ENCODE data around the gene RUSF1.

The RUSF1 gene

DNA sequence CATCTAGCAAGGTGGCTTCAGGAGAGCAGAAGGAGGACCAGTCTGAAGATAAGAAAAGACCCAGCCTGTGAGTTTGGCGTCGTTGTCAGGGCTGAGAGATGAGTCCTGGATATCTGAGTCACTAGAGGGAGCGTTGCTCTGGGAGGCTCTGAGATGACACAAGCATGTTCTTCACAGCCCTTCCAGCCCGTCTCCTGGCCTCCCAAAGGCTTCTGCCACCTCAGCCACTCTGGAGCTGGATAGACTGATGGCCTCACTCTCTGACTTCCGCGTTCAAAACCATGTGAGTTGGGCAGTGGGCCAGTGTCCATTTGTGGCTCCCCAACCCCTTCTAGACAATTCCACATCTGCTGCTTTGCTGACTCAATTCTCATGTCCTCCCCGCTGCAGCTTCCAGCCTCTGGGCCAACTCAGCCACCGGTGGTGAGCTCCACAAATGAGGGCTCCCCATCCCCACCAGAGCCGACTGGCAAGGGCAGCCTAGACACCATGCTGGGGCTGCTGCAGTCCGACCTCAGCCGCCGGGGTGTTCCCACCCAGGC lies 33.9 kb downstream of the RUSF1 start:
- Histone ChIP-seq H3K36me3 (replicated peaks in 1 of 2; ENCODE audit: control insufficient read depth in 2 of 2, insufficient read depth in 2 of 2, low read length in 2 of 2) (peaks cover 0 to 36% of the 10 kb centered on the region in 2 donors), H2BK5ac (ENCODE audit: low read length) (no peak overlapping the region), H3K18ac (ENCODE audit: low read length) (no peak overlapping the region), H3K9me3 (replicated peaks in 1 of 2; ENCODE audit: control insufficient read depth in 2 of 2, insufficient read depth in 1 of 2, low read depth in 1 of 2, low read length in 2 of 2) (peaks cover 0 to 5% of the 10 kb centered on the region in 2 donors), H3K27ac (replicated peaks; ENCODE audit: low read length) (no peak overlapping the region), H3K4me2 (ENCODE audit: insufficient read depth, low read length, poor library complexity, severe bottlenecking) (no peak overlapping the region), H3K79me1 (ENCODE audit: low read depth, low read length) (peaks cover 2% of the 10 kb centered on the region), H2BK15ac (ENCODE audit: low read length) (no peak overlapping the region), H3K4me3 (ENCODE audit: low read length in 2 of 2) (no peak overlapping the region), H3K9ac (ENCODE audit: low read depth, low read length, poor library complexity) (no peak overlapping the region), H2AFZ (ENCODE audit: low read length) (no peak overlapping the region), H3K4ac (ENCODE audit: low read length) (no peak overlapping the region), H3K27me3 (ENCODE audit: control insufficient read depth in 3 of 3, insufficient read depth in 3 of 3, low read depth in 1 of 3, low read length in 3 of 3) (peaks cover 0 to 79% (median 38%) of the 10 kb centered on the region in 3 experiments), H3K14ac (ENCODE audit: low read length) (no peak overlapping the region), H2BK12ac (ENCODE audit: low read length) (no peak overlapping the region), H3K4me1 (ENCODE audit: control insufficient read depth in 2 of 2, insufficient read depth in 1 of 2, low read depth in 1 of 2, low read length in 2 of 2) (peaks cover 5 to 8% of the 10 kb centered on the region in 2 donors), H4K91ac (ENCODE audit: low read depth, low read length, poor library complexity) (no peak overlapping the region), H2AK5ac (ENCODE audit: low read depth, low read length) (no peak overlapping the region), H2BK120ac (ENCODE audit: low read depth, low read length) (no peak overlapping the region), H4K8ac (ENCODE audit: low read depth, low read length) (no peak overlapping the region), H3K23ac (ENCODE audit: low read depth, low read length, poor library complexity) (peak overlapping the region; percentile 27)
- no peak for DNase-seq (ENCODE audit: low spot score)
- no CpG with 5 or more reads among the region's 12 CpGs for WGBS, 2 donors (ENCODE audit: extremely low coverage in 2 of 2, insufficient read length in 2 of 2, insufficient replicate concordance in 1 of 2)

DNA sequence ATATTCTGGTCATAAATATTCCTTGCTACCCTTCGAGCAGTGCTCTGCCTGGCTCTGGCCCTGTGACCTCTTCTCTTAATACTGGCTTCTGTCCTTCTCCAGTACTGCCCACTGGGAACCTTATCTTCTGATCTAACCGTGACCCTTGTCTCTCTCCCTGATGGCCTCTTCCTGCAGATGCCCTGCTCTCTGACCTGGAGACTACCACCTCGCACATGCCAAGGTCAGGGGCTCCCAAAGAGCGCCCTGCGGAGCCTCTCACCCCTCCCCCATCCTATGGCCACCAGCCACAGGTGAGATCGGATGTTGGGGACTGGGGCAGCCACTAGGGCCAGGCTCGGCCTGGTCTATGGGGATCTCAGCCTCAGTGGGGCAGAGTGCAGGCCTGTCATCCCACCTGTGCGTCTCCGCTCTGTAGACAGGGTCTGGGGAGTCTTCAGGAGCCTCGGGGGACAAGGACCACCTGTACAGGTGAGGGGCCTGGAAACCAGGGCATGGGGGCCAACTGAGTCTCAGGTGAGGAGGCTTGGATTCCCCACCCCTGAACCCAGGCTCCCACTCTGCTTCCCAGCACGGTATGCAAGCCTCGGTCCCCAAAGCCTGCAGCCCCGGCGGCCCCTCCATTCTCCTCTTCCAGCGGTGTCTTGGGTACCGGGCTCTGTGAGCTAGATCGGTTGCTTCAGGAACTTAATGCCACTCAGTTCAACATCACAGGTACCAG lies 34.8 kb downstream of the RUSF1 start:
- H4K91ac ChIP-seq (ENCODE audit: low read depth, low read length, poor library complexity): no peak overlapping the region
- H3K36me3 ChIP-seq (replicated peaks in 1 of 2; ENCODE audit: control insufficient read depth in 2 of 2, insufficient read depth in 2 of 2, low read length in 2 of 2): peaks cover 0 to 36% of the 10 kb centered on the region in 2 donors
- WGBS, 2 donors (ENCODE audit: extremely low coverage in 2 of 2, insufficient read length in 2 of 2, insufficient replicate concordance in 1 of 2): no CpG with 5 or more reads among the region's 17 CpGs
- no peak overlapping the region for H3K4me2 ChIP-seq (ENCODE audit: insufficient read depth, low read length, poor library complexity, severe bottlenecking)
- H3K27me3 ChIP-seq (ENCODE audit: control insufficient read depth in 3 of 3, insufficient read depth in 3 of 3, low read depth in 1 of 3, low read length in 3 of 3): peaks cover 0 to 73% (median 38%) of the 10 kb centered on the region in 3 experiments
- H2BK5ac ChIP-seq (ENCODE audit: low read length): no peak overlapping the region
- H2AK5ac ChIP-seq (ENCODE audit: low read depth, low read length): peak overlapping the region; percentile 9
- H3K14ac ChIP-seq (ENCODE audit: low read length): no peak overlapping the region
- H3K23ac ChIP-seq (ENCODE audit: low read depth, low read length, poor library complexity): peak overlapping the region; percentile 27
- no peak overlapping the region for H3K18ac ChIP-seq (ENCODE audit: low read length)
- no peak overlapping the region for H3K9ac ChIP-seq (ENCODE audit: low read depth, low read length, poor library complexity)
- no peak overlapping the region for H2BK12ac ChIP-seq (ENCODE audit: low read length)
- peaks cover 5 to 8% of the 10 kb centered on the region in 2 donors for H3K4me1 ChIP-seq (ENCODE audit: control insufficient read depth in 2 of 2, insufficient read depth in 1 of 2, low read depth in 1 of 2, low read length in 2 of 2)
- H2BK120ac ChIP-seq (ENCODE audit: low read depth, low read length): no peak overlapping the region
- H3K4me3 ChIP-seq (ENCODE audit: low read length in 2 of 2): no peak overlapping the region
- no peak overlapping the region for H4K8ac ChIP-seq (ENCODE audit: low read depth, low read length)
- peaks cover 0 to 5% of the 10 kb centered on the region in 2 donors for H3K9me3 ChIP-seq (replicated peaks in 1 of 2; ENCODE audit: control insufficient read depth in 2 of 2, insufficient read depth in 1 of 2, low read depth in 1 of 2, low read length in 2 of 2)
- DNase-seq (ENCODE audit: low spot score): no peak
- no peak overlapping the region for H2AFZ ChIP-seq (ENCODE audit: low read length)
- peaks cover 2% of the 10 kb centered on the region for H3K79me1 ChIP-seq (ENCODE audit: low read depth, low read length)
- no peak overlapping the region for H2BK15ac ChIP-seq (ENCODE audit: low read length)
- no peak overlapping the region for H3K4ac ChIP-seq (ENCODE audit: low read length)
- no peak overlapping the region for H3K27ac ChIP-seq (replicated peaks; ENCODE audit: low read length)

DNA sequence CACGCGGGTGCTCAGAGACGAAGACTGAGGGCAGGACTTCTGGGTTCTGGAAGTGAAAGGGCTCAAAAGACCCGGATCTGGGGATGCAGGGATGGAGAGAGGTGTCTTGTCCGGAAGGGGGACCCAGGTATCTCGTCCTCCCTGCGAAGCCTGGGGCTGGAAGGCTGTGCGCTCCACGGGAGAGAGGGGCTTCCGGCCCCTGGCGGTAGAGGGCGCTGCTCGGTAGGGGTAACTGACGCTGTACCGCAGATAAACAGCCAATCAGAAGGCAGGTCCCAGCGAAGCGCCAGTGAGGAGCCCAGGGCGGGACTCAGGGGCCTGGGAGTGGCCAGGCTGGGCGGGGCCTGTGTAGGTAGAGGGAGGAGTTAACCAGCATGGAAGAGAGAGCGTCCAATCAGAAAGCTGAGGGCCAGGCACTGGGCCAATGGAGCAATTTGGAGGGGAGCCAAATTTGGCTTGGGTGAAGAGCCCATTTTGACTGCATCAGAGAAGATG lies 35.4 kb downstream of the RUSF1 start:
- Histone ChIP-seq H3K79me1 (ENCODE audit: low read depth, low read length) (peaks cover 2% of the 10 kb centered on the region), H3K18ac (ENCODE audit: low read length) (peak overlapping the region; percentile 57), H4K91ac (ENCODE audit: low read depth, low read length, poor library complexity) (no peak overlapping the region), H2BK120ac (ENCODE audit: low read depth, low read length) (no peak overlapping the region), H3K23ac (ENCODE audit: low read depth, low read length, poor library complexity) (peak overlapping the region; percentile 89), H2BK15ac (ENCODE audit: low read length) (peak overlapping the region; percentile 58), H3K4me3 (ENCODE audit: low read length in 2 of 2) (peak overlapping the region; percentile 61 to 76), H3K4ac (ENCODE audit: low read length) (no peak overlapping the region), H3K4me1 (ENCODE audit: control insufficient read depth in 2 of 2, insufficient read depth in 1 of 2, low read depth in 1 of 2, low read length in 2 of 2) (peaks cover 5 to 8% of the 10 kb centered on the region in 2 donors), H2BK5ac (ENCODE audit: low read length) (no peak overlapping the region), H3K9ac (ENCODE audit: low read depth, low read length, poor library complexity) (no peak overlapping the region), H3K9me3 (replicated peaks in 1 of 2; ENCODE audit: control insufficient read depth in 2 of 2, insufficient read depth in 1 of 2, low read depth in 1 of 2, low read length in 2 of 2) (peaks cover 0 to 5% of the 10 kb centered on the region in 2 donors), H2AFZ (ENCODE audit: low read length) (peak overlapping the region; percentile 91), H4K8ac (ENCODE audit: low read depth, low read length) (no peak overlapping the region), H3K4me2 (ENCODE audit: insufficient read depth, low read length, poor library complexity, severe bottlenecking) (no peak overlapping the region), H3K14ac (ENCODE audit: low read length) (no peak overlapping the region), H3K27me3 (ENCODE audit: control insufficient read depth in 3 of 3, insufficient read depth in 3 of 3, low read depth in 1 of 3, low read length in 3 of 3) (peaks cover 0 to 67% (median 36%) of the 10 kb centered on the region in 3 experiments), H2AK5ac (ENCODE audit: low read depth, low read length) (no peak overlapping the region), H3K36me3 (replicated peaks in 1 of 2; ENCODE audit: control insufficient read depth in 2 of 2, insufficient read depth in 2 of 2, low read length in 2 of 2) (peaks cover 0 to 31% of the 10 kb centered on the region in 2 donors), H2BK12ac (ENCODE audit: low read length) (no peak overlapping the region), H3K27ac (replicated peaks; ENCODE audit: low read length) (no peak overlapping the region)
- no peak for DNase-seq (ENCODE audit: low spot score)
- no CpG with 5 or more reads among the region's 20 CpGs for WGBS, 2 donors (ENCODE audit: extremely low coverage in 2 of 2, insufficient read length in 2 of 2, insufficient replicate concordance in 1 of 2)

All from neuronal stem cell (in vitro differentiated cells).